Measurements from ENCODE around the gene SERPINH1. TPM values are rescaled to one million over a fixed set of nuclear protein-coding genes. Genes with fewer than 3 reads are reported as not detected.

The SERPINH1 gene
- total RNA-seq, 4 donors from 2014 or later = 134 to 847 (median 280) TPM

GRCh38 chr11:75560644-75561043, 1.4 kb upstream of the SERPINH1 start:
- H3K27me3 ChIP-seq = no peaks in the 10 kb centered on the region

DNA sequence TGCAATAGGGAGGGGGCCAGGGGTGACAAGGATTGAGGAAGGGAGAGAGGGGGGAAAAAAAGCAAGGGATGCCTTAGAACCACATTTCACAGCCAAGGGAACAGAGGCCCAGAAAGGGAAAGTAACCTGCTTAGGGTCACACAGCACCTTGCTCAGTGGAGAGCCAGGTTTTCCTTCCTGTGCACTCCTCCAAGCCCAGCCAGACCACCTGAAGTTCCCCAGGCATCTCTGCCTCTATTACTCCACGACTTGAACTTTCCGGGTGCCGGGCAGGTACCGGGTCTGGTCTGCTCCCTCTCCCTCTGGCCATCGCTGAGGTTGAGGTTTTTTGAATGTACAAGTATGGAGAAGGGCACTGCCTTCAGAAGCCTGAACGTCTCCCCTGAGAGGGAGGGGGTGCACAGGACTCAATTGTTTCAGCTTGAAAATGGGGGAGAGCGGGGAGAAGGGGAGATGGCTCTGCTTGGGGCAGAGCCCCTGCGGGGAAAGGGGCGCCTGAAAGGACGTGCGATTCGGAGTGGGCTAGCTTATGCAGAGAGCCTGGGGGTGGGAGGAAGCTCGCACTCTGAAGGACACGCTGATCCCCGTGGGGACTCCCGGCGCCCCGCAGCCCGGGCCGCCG, 516 bp upstream of the SERPINH1 start:
- no peak for DNase-seq
- no peaks in the 10 kb centered on the region for H3K27me3 ChIP-seq
- peak overlapping the region; percentile 99 to 100 for H3K27ac ChIP-seq
- H3K4me3 ChIP-seq = peak overlapping the region; percentile 79 to 100
- TF ChIP-seq POLR2A (IDR thresholded peaks at IDR 0.05) (no peak), CTCF (IDR thresholded peaks at IDR 0.05) (no peak)
- no peaks in the 10 kb centered on the region for H3K36me3 ChIP-seq
- H3K9me3 ChIP-seq = no peaks in the 10 kb centered on the region
- intact Hi-C loops (cut with DNase I; ENCODE audit: low total_unique reads) = no loop called here
- H3K4me1 ChIP-seq = peaks cover 21 to 29% of the 10 kb centered on the region in 2 donors

More at GRCh38 chr11:75560644-75561043, 1.4 kb upstream of the SERPINH1 start:
- no peaks in the 10 kb centered on the region for H3K9me3 ChIP-seq
- DNase-seq = no peak
- TF ChIP-seq POLR2A (IDR thresholded peaks at IDR 0.05) (no peak), CTCF (IDR thresholded peaks at IDR 0.05) (no peak)
- intact Hi-C loops (cut with DNase I; ENCODE audit: low total_unique reads) = no loop called here
- H3K36me3 ChIP-seq = no peaks in the 10 kb centered on the region
- peaks cover 21 to 29% of the 10 kb centered on the region in 2 donors for H3K4me1 ChIP-seq
- peak overlapping the region; percentile 99 to 100 for H3K27ac ChIP-seq
- H3K4me3 ChIP-seq = no peak overlapping the region

DNA sequence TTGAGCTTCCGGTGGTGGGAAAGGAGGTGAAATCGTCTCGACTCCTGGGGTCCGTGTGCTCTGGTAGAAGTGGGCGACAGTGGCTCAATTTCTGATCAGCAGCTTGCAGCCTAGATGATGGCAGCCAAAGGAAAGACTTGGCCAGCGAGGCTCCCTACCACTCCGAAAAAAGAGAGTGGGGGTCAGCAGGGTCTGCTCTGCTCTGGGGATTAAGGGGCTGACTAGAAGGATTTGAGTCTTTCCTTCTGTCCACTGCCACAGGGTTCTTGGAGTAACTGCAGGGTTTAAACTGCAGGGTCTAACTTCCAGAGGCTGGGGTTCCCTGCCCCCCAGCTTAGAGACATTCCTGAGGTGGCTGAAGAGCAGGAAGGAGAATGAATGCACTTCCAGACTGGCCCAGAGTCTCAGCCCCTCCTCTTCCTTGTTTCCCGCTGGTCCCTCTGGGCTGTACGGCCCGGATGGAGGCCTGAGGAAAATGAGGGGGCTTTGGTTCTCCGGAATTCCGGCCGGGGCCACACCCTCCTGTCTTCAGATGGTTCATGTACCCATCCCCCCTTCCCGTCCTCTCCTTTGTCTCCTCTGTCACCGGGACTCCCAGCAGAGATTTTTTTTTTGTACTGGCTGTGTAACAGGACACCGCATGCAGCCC, 907 bp downstream of the SERPINH1 start:
- Histone ChIP-seq H3K4me1 (peaks cover 12 to 23% of the 10 kb centered on the region in 2 donors), H3K4me3 (peak overlapping the region; percentile 79 to 100), H3K9me3 (no peaks in the 10 kb centered on the region), H3K27ac (peak overlapping the region; percentile 99 to 100), H3K27me3 (no peaks in the 10 kb centered on the region), H3K36me3 (no peaks in the 10 kb centered on the region)
- DNase-seq = peak in 1 of 2 donors; percentile 52
- TF ChIP-seq CTCF (IDR thresholded peaks at IDR 0.05) = no peak
- TF ChIP-seq POLR2A (IDR thresholded peaks at IDR 0.05) = no peak
- intact Hi-C loops (cut with DNase I; ENCODE audit: low total_unique reads) = no loop called here

GRCh38 chr11:75563501-75563977, 1.5 kb downstream of the SERPINH1 start:
- no peak for DNase-seq
- Histone ChIP-seq H3K27me3 (no peaks in the 10 kb centered on the region), H3K36me3 (no peaks in the 10 kb centered on the region), H3K9me3 (no peaks in the 10 kb centered on the region), H3K4me1 (peaks cover 12 to 21% of the 10 kb centered on the region in 2 donors), H3K27ac (peak overlapping the region; percentile 99 to 100), H3K4me3 (peak overlapping the region; percentile 79 to 100)
- intact Hi-C loops (cut with DNase I; ENCODE audit: low total_unique reads) = no loop called here
- TF ChIP-seq CTCF (IDR thresholded peaks at IDR 0.05) (no peak), POLR2A (IDR thresholded peaks at IDR 0.05) (no peak)

DNA sequence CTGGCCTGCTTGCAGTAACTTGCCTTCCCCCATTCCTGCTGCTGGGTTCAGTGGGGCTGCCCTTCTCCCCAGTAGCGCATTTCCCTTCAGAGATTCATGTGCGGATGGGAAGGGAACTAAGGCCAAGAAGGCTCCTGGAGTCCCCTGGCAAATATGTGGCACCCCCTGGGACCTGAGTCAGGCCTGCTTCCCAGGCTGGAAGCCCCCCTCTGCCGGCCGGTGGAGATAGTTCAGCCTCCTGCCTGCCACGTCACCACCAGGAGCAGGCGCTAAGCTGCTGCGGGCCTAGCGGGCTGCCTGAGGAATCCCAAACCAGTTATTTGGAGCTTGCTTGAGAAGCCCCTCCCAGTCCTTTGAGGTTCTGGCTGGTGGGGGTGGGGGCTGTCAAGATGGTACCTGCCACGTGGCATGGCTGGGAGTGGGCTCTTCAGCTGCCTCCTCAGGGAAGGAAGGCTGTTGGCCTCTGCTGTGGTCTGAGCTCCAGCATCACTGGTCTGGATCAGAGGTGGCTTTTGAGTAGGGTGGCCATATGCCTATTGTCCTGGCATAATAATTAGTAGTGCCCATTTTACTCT, 2.0 kb downstream of the SERPINH1 start:
- TF ChIP-seq CTCF (IDR thresholded peaks at IDR 0.05) (peak; percentile 44 to 73 (median 64)), POLR2A (IDR thresholded peaks at IDR 0.05) (peak in 1 of 2 donors; percentile 40)
- intact Hi-C loops (cut with DNase I; ENCODE audit: low total_unique reads) = no loop called here
- peak; percentile 80 to 82 for DNase-seq
- no peaks in the 10 kb centered on the region for H3K9me3 ChIP-seq
- no peaks in the 10 kb centered on the region for H3K27me3 ChIP-seq
- H3K36me3 ChIP-seq = no peaks in the 10 kb centered on the region
- H3K4me3 ChIP-seq = peak overlapping the region; percentile 79 to 100
- H3K4me1 ChIP-seq = peaks cover 12 to 17% of the 10 kb centered on the region in 2 donors
- peak overlapping the region; percentile 99 to 100 for H3K27ac ChIP-seq

All from uterus (tissue), 4 donors.